ENCODE results near the gene IKZF3.
"Not testable (repeated sequence)": the region's sequence is repeated elsewhere in the genome, so short reads cannot be mapped to it uniquely, and the experiment has no call there.

IKZF3 gene

GRCh38 chr17:39903158-39903884, 39.2 kb upstream of the IKZF3 start:
- Histone ChIP-seq H3K9me2 (replicated peaks; ENCODE audit: insufficient read depth, low read length) (no peaks in the 10 kb centered on the region), H3K79me2 (ENCODE audit: insufficient read depth, low read length) (no peaks in the 10 kb centered on the region), H3K36me3 (ENCODE audit: low read length) (no peaks in the 10 kb centered on the region), H3K27ac (ENCODE audit: low read depth, low read length) (no peak overlapping the region), H3F3A (ENCODE audit: insufficient read depth) (no peaks in the 10 kb centered on the region), H3K9me3 (ENCODE audit: insufficient read depth, low read length) (no peaks in the 10 kb centered on the region), H2AFZ (ENCODE audit: low read depth, low read length, severe bottlenecking) (no peak overlapping the region), H3K4me2 (ENCODE audit: low read depth, low read length, poor library complexity, severe bottlenecking) (no peak overlapping the region), H3K27me3 (ENCODE audit: low read length) (no peaks in the 10 kb centered on the region), H3K4me3 (ENCODE audit: insufficient read depth, low read length, poor library complexity, severe bottlenecking) (no peak overlapping the region), H3K9ac (ENCODE audit: low read length) (no peak overlapping the region), H4K20me1 (ENCODE audit: low read depth, low read length) (no peaks in the 10 kb centered on the region)
- TF ChIP-seq EZH2phosphoT487 (conservative IDR thresholded peaks at IDR 0.05; ENCODE audit: low read length) (no peak), CTCF (IDR thresholded peaks at IDR 0.05; ENCODE audit: insufficient read depth, low read length, poor library complexity, severe bottlenecking) (no peak)

DNA sequence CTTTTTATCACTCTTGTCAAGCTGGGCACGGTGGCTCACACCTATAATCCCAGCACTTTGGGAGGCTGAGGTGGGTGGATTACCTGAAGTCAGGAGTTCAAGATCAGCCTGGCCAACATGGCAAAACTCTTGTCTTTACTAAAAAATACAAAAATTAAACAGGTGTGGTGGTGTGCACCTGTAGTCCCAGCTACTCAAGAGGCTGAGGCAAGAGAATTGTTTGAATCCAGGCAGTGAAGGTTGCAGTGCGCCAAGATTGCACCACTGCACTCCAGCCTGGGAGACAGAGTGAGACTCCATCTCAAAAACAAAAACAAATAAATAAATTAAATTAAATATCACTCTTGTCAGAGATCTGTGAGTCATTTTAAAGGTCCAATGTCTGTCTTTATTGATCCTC, 37.9 kb upstream of the IKZF3 start:
- not testable (repeated sequence) for H3K9me3 ChIP-seq (ENCODE audit: insufficient read depth, low read length); H3K27me3 ChIP-seq (ENCODE audit: low read length); H4K20me1 ChIP-seq (ENCODE audit: low read depth, low read length); H3K27ac ChIP-seq (ENCODE audit: low read depth, low read length); H3K4me2 ChIP-seq (ENCODE audit: low read depth, low read length, poor library complexity, severe bottlenecking); H3K9me2 ChIP-seq (replicated peaks; ENCODE audit: insufficient read depth, low read length); H3K79me2 ChIP-seq (ENCODE audit: insufficient read depth, low read length); H3K36me3 ChIP-seq (ENCODE audit: low read length); H3K4me3 ChIP-seq (ENCODE audit: insufficient read depth, low read length, poor library complexity, severe bottlenecking); H3F3A ChIP-seq (ENCODE audit: insufficient read depth); H2AFZ ChIP-seq (ENCODE audit: low read depth, low read length, severe bottlenecking); H3K9ac ChIP-seq (ENCODE audit: low read length)

DNA sequence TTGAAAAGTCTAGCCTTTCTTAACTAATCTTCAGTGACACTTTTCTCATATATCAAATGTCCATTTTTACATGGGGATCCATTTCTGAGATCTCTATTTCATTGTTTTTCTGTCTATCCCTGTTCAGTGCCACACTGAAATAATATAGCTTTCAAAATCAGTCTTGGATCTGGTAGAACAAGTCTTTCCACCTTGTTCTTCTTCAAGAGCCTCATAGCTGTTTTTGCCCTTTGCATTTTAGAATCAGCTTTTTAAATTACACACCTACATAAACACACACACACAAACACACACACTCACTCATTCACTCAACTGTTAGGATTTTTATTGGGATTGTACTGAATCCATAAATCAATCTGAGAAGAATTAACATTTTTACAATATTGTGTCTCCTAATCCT, 35.1 kb upstream of the IKZF3 start:
- no peak overlapping the region for H3K4me2 ChIP-seq (ENCODE audit: low read depth, low read length, poor library complexity, severe bottlenecking)
- no peaks in the 10 kb centered on the region for H3K79me2 ChIP-seq (ENCODE audit: insufficient read depth, low read length)

More for the DNA sequence above, 35.1 kb upstream of the IKZF3 start:
- Histone ChIP-seq H3K9me3 (ENCODE audit: insufficient read depth, low read length) (no peaks in the 10 kb centered on the region), H3K4me3 (ENCODE audit: insufficient read depth, low read length, poor library complexity, severe bottlenecking) (no peak overlapping the region), H3K27me3 (ENCODE audit: low read length) (no peaks in the 10 kb centered on the region), H3K9ac (ENCODE audit: low read length) (no peak overlapping the region), H3K9me2 (replicated peaks; ENCODE audit: insufficient read depth, low read length) (no peaks in the 10 kb centered on the region), H3F3A (ENCODE audit: insufficient read depth) (no peaks in the 10 kb centered on the region), H3K36me3 (ENCODE audit: low read length) (no peaks in the 10 kb centered on the region), H4K20me1 (ENCODE audit: low read depth, low read length) (no peaks in the 10 kb centered on the region), H2AFZ (ENCODE audit: low read depth, low read length, severe bottlenecking) (no peak overlapping the region), H3K27ac (ENCODE audit: low read depth, low read length) (no peak overlapping the region)
- TF ChIP-seq EZH2phosphoT487 (conservative IDR thresholded peaks at IDR 0.05; ENCODE audit: low read length) (no peak), CTCF (IDR thresholded peaks at IDR 0.05; ENCODE audit: insufficient read depth, low read length, poor library complexity, severe bottlenecking) (no peak)

All from SU-DHL-6 (cell line).